Measurements from ENCODE around the gene HGS.
A peak's percentile ranks its signal among the peaks of the same experiment; 100 is the strongest.

The HGS gene

GRCh38 chr17:81706232-81706611 lies 22.4 kb downstream of the HGS start:
- no peak for DNase-seq

DNA sequence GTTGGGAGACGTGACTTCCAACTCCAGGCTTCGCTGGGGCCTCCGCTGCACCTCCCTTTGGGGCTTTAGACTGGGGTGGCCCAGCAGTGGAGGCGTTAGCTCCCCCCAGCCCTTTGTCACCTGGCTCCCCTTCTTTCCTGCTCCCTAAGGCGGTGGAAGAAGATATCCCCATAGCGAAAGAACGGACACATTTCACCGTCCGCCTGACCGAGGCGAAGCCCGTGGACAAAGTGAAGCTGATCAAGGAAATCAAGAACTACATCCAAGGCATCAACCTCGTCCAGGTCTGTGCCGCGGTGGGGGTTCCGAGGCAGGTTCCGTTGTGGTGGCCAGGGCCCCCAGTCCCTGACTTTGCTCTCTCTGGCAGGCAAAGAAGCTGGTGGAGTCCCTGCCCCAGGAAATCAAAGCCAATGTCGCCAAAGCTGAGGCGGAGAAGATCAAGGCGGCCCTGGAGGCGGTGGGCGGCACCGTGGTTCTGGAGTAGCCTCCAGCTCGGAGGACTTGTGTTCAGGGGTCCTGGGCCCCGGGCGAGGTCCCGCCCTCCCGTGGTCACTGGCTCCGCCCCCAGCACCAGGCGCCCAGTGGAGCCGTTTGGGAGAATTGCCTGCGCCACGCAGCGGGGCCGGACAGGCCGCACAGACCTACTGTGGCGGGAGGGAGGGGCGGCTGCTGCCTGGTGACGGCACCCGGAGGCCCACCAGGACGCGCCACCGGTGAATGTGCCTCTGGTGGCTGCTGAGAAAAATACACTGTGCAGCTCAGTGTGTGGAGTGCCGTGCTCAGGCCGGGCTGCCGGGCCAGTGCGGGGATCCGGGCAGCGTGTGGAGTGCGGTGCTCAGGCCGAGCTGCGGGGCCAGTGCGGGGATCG lies 23.2 kb downstream of the HGS start:
- DNase-seq, result no peak

DNA sequence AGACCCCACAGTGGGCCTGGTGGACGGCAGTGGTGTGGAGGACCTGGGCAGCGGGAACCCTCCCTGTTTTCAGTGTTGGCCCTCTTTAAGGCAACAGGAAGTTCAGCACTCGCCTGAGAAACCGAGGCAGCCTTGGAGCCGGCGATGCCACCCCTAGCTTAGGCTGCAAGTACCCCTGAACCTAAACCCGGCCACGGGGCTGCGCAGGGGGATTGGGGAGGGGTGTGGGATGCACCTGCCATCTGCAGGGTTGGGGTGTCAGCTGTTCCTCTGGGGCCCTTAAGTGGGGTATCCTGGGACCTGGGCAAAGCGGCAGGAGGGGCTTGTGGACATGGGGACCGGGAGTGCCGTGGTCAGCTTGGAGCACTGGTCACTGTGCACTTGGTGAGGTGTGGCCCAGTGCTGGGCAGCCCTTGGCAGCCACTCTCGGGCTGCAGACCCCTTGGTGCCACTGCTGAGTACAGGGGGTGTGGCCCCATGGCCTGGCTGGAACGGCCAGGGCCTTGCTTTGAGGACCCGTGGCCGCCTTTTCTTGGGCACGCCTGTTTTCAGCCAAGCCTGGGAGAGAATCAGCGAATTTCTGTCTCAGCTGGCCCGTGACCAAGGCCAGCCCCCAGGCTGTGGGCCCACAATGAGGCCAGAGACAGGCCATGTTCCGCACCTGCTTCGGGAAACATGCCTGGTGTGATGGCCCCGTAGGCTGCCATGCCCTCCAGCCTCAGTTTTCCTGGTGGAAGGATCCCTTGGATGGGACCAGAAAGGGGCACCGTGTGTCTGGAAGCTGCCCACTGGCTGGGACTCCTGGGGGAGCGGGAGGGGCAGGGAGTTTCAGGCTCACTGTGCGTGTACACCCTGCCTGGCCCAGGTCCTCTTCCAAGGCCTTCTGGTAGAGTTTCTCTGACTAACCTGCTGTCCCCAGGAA lies 24.2 kb downstream of the HGS start:
- DNase-seq, result no peak

DNA sequence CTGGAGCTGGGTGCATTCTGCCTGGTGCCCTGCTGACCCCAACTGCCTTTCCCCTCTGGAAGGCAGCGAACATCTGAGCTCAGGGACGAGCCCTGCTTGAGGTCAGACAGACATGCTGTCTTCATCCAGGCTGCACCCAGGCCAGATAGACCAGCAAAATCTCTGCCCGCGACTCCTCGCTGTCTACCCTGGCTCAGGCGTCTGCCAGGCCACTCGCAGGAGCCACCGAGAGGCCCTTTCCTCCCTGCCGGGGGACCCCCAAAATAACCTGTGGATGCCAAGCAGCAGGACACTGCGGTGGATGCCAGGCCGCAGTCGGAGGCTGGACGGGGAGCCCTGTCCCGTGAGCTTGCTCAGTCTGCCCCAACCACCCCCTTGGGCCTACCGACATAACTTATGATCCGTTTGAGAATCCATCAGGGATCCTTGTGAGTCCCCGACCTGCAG lies 25.0 kb downstream of the HGS start:
- DNase-seq, result no peak

DNA sequence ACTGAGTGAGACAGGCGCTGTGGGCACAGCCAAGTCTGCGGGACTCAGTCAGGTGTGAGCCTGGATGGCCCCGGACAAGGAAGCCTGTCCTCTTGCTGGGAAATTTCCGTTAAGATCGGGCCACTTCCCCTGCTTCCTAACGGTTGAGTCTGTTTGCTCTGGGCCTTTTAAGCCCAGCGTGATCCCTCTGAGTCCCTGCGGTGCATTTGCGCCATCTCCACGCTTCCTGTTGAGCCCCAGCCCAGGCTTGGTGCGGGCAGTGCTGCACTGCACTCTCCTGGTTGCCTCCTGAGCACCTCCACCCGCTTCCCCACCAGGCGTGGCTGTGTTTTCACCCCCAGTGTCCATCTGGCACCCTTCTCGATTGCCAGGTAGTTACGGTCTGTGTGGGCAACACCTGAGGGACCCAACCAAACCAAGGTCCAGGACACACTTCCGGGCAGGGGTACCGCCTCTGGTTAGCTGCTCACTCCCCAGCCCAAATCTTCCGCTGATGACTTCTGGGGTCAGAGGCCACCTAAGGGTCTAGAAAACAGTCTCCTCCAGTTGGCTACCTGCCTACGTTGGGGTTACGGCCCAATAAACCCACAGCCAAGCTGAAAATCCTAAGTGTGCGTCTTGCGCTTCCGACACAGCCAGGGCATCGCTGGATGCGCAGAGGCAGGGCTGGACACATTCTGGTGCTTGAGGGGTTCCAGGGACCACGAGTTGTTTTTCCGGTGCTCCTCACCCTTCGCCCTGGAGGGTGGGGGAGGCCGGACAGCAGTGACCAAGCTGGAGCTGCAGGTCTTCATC lies 26.9 kb downstream of the HGS start:
- no peak for DNase-seq

GRCh38 chr17:81711814-81712467 lies 28.1 kb downstream of the HGS start, which contains the start of gene SLC25A10:
Gene SLC25A10 (plus strand): TSS chr17:81712284. CDS start chr17:81712427, 143 bp downstream.
- peak; percentile 79 for DNase-seq

DNA sequence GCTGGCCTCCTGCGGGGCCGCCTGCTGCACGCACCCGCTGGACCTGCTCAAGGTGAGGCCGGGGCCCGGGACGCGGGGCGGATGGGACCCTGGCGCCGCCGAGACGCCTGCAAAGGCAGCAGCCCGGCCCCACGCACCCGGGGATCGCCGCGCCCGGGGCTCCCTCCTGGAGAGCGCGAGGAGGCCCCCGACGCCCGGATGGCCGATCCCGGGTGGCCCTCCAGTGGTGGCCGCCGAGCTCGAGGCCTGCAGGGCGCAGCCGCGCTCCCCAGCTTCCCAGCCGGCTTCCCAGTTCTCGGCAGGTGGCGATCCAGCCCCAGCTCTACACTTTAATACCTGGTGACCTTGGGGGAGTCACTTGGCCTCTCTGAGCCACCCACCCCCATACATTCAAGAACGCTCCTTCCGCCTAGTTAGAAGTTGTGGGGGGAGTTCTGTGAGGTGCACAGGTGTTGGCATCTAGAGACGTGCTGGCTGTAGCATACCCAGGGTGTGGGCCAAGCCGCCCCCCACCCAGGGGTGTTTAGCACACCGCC lies 28.7 kb downstream of the HGS start:
- no peak for DNase-seq

GRCh38 chr17:81713004-81713555 lies 29.3 kb downstream of the HGS start:
- DNase-seq, result no peak

- DNase-seq, result no peak
Observed at GRCh38 chr17:81713556-81714411, 30.0 kb downstream of the HGS start.

DNA sequence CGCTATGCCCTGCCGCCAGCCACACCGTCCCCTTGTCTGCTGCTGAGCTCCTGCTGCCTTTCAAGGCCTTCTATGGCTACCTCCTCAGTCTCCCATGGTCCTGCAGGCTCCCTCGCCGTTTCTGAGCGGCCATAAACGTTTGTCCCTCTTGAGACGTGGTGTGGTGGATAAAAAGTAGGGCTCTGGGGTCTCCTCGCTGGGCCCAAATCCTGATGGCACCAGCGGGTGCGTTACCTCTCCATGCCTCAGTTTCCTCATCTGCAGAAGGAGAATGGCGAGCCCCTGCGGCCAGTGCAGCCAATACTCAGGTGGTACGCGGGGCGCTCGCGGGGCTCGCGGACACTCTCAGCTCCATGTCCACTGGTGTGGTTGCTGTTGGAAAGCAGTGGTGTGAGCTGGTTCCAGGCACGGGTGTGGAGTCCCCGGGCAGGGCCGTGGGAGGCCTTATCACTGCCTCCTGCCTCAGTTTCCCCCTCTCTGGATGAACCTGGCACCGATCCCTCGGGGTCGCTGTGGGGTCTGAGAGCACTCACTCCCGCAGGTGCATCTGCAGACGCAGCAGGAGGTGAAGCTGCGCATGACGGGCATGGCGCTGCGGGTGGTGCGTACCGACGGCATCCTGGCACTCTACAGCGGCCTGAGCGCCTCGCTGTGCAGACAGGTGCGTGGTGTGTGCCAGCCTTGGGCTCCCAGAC lies 30.7 kb downstream of the HGS start:
- DNase-seq, result no peak

DNA sequence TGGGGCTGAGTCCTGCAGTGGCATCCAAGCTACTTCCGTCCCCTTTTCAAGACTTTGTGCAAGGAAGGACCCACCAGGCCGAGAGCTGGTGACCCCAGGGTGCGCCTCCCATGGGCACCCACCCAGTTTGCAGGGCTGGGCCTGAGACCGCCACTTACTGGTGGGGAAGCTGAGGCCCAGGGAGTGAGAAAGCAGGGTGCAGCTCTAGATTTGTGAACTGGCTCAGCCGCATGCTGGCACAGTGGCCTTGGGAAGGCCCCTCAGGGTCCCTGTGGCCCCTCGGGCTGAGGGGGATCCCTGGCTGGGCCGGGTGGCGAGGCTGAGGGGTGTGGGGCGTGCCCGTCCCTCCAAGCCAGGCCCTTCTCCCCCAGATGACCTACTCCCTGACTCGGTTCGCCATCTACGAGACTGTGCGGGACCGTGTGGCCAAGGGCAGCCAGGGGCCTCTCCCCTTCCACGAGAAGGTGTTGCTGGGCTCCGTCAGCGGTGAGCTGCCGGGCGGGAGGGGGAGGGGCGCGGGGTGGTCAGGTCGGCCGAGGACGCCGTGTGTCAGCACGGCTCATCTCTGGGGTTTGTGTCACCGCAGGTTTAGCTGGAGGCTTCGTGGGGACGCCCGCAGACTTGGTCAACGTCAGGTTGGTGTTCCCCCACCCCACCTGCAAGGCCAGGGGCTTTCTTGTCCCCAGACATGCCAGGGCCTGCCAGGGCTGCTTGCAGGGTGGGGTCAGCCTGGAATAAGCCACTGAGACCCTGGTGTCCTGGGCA lies 31.5 kb downstream of the HGS start:
- DNase-seq, result no peak

GRCh38 chr17:81715872-81716673 lies 32.3 kb downstream of the HGS start:
- no peak for DNase-seq

GRCh38 chr17:81716674-81716996 lies 32.8 kb downstream of the HGS start:
- DNase-seq, result no peak

DNA sequence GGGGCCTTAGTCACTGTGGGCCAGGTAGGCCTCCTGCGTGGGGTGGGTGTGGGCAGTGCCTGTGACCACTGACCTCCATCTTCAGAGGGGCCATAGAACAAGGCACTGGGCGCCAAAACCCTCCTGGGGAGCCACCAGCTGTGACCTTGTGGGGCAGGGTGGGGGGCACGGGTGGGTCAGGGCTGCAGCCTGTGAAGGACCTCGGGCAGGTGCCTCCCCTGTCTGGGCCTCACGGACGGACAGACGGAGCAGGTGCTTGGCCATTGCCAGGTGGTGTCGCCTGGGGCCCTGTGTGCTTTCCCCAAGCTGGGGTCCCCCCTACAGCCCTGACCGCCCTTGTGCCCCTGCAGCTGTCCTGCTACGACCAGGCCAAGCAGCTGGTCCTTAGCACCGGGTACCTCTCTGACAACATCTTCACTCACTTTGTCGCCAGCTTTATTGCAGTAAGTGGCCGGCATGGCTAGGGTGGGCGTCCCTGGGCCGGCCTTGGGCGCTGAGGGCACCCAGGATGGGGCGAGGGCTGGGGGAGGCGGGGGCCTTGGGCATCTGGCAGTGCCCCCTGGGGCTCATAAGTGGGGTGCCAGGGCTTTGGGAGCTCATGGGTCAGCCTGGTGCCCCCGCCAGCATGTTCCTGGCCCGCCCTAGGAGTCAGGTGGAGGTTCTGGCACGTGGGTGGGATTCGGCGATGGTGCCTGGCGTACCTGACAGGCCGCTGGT lies 33.4 kb downstream of the HGS start:
- no peak for DNase-seq

DNA sequence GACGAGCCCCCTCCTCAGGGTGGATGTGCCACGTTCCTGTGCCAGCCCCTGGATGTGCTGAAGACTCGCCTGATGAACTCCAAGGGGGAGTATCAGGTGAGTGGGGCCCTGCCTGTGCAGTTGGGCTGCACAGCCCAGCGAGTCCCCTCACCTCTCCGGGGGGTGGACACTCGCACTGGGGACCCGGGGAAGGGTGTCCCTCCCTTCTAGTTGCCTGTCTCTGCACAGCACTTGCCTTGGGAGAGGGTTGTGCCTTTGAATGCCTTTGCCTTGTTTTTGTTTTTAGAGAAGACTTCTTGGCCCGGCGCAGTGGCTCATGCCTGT lies 33.9 kb downstream of the HGS start:
- DNase-seq, result no peak

DNA sequence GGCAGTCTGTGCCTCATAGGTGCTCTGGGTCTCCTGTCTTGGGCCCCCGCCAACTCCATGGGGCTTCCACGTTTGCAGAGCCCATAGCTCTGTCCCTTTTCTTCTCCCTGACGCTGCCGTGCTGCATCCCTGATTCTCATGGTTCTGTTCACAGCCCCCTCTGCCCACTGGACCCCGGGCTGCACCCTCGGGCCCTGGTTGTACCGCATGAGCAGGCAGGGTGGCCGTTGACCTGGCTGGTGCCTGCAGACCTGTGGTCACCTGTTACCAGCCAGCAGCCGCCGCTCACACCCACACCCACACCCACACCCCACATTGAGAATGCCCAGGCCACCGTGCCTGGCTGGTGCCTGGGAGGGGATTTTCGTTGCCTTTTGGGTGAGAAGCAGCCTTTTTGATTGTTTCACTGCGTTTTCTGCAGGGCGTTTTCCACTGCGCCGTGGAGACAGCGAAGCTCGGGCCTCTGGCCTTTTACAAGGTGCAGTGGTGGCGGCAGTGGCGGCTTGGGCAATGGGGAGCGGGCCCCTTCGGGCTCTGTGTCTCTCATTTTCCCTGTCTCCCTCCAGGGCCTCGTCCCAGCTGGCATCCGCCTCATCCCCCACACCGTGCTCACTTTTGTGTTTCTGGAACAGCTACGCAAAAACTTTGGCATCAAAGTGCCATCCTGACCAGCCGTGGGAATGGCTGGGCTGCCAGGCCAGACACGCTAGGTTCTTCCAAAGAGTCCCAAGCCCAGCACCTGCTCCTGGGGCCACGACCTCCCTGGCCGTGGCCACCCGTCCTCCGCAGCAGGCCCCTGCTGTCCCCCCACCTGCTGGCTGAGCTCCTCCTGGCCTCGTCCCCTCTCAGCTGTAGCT lies 35.8 kb downstream of the HGS start:
- DNase-seq, result no peak
